NAMALWA (cell line): ENCODE measurements around the gene EPPIN.

ENCODE experiments used
- DNase-seq: peaks from one replicate; pipeline ENCODE4 v3.0.0-alpha.2; 2015; ENCODE audit warnings: low spot score

The EPPIN gene

GRCh38 chr20:45538209-45538799, 8.9 kb downstream of the EPPIN start:
- no peak for DNase-seq

DNA sequence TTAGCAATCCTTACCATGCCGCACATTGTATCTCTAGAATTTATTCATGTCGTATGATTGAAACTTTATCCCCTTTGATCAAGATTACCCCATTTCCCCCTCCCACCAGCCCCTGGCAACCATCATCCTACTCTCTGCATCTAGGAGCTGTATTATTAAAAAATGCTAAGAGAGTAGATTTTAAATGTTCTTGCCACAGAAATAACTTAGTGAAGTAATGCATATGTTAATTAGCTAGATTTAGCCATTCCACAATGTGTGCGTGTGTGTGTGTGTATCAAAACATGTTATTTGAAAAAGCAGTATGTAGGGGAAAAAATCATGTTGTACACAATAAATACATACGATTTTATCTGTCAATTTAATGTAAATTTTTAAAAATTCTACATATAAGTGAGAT, 19.9 kb downstream of the EPPIN start:
- no peak for DNase-seq

DNA sequence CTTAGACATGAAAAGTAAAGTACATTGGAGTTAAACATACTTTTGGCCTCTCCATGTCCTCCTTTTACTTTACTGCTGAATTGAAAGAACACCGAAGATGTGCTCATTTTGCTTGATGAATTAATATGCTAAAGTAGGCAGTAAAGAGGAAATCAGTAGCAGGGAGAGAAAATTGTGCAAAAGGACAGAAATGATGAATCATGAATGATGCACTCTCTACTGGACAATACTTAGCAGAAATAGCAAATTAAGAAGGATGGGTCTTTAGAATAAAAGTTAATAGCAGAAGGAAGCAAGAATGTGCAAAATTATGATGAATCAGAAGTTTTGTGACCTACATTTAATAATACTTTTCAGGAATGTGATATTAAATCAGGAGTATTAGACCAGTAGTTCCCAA, 23.4 kb downstream of the EPPIN start:
- no peak for DNase-seq

DNA sequence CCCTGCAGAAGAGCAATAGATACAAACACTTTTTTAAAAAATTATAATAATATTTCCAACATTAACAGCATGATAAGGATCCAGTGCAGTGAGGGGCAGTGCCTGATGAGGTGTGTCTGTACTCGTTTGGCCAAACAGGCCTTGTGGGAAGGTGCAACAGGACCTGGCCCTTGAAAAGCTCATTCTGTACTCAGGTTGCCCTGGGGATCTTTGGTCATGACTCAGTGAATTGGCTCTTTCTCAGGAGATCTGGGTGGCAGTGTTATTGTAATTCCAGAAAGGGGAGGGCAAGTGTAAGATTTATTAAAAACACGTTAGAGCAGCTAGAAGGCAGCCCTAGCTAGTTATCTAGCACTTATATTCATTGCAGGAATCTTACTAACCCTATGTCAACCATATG, 28.9 kb downstream of the EPPIN start:
- DNase-seq, result no peak

GRCh38 chr20:45515147-45515913, 31.9 kb downstream of the EPPIN start, which contains the start of gene SPINT3:
Gene SPINT3 (minus strand): TSS chr20:45515622. CDS start chr20:45515608, 14 bp downstream.
- no peak for DNase-seq

GRCh38 chr20:45510242-45510862, 36.8 kb downstream of the EPPIN start:
- no peak for DNase-seq

DNA sequence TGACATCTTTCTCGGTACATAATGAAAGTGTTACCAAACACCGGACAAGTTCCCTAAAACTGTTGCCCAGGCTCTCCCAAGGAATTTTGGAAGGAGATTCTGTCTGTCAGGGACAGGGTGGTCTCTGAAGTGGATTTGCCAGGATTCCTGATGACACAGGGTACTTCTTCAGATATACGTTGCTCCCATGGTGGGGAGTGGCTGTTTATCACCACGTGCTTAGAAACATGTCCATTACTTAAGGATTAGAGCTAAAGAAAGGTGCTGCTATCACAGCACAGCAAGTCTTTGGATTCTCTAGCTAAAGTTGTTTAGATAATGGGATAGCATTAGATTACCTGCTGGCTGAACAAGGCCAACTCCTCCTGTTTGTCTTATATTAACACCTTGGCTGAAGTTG, 38.1 kb downstream of the EPPIN start:
- no peak for DNase-seq

- DNase-seq, result no peak
Measured at GRCh38 chr20:45508068-45508886, 38.9 kb downstream of the EPPIN start.

- DNase-seq, result no peak
Measured at GRCh38 chr20:45507011-45507820, 40.0 kb downstream of the EPPIN start.

- no peak for DNase-seq
Measured at GRCh38 chr20:45506398-45506797, 40.8 kb downstream of the EPPIN start.

- no peak for DNase-seq
Measured at GRCh38 chr20:45503403-45503802, 43.8 kb downstream of the EPPIN start.

DNA sequence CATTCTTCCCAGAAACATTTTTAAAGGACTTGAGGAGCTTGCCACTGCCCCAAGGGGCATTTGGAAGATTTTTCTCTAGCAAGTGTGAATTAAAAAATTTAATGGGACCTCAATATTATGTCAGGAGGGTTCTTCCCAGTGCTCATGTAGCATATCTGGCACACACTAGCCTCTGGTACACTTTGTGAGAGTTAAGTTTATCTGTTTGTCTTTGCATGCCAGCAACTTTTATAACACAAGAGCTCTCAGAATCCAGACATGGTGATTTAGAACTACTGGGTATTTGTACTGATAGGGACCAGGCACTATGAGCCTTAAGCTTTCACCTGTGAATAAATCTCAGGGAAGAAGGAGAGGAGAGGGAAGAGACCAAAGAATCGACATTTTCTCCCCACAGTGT, 44.6 kb downstream of the EPPIN start:
- no peak for DNase-seq

- no peak for DNase-seq
Measured at GRCh38 chr20:45501600-45501999, 45.6 kb downstream of the EPPIN start.

GRCh38 chr20:45500022-45500421, 47.2 kb downstream of the EPPIN start:
- DNase-seq, result no peak

- DNase-seq, result no peak
Measured at GRCh38 chr20:45497971-45498494, 49.2 kb downstream of the EPPIN start.

- DNase-seq, result no peak
Measured at GRCh38 chr20:45496166-45496565, 51.0 kb downstream of the EPPIN start.

GRCh38 chr20:45495501-45495941, 51.7 kb downstream of the EPPIN start:
- DNase-seq, result no peak
